CD4-positive, alpha-beta T cell treated with Interleukin-15 for 4 hours (primary cell): Measurements from ENCODE around the gene SWI5.
"Not testable (repeated sequence)": the region's sequence is repeated elsewhere in the genome, so short reads cannot be mapped to it uniquely, and the experiment has no call there.

Experiments used
- DNase-seq: peaks from one replicate; pipeline ENCODE4 v3.0.0-alpha.2; 2020; ENCODE audit warnings: low spot score

The SWI5 gene

GRCh38 chr9:128279088-128280073, 3.3 kb downstream of the SWI5 start:
- not testable (repeated sequence) for DNase-seq

- DNase-seq, result no peak
Observed at GRCh38 chr9:128280084-128280622, 4.1 kb downstream of the SWI5 start.

- no peak for DNase-seq
Observed at GRCh38 chr9:128282500-128282899, 6.4 kb downstream of the SWI5 start.

DNA sequence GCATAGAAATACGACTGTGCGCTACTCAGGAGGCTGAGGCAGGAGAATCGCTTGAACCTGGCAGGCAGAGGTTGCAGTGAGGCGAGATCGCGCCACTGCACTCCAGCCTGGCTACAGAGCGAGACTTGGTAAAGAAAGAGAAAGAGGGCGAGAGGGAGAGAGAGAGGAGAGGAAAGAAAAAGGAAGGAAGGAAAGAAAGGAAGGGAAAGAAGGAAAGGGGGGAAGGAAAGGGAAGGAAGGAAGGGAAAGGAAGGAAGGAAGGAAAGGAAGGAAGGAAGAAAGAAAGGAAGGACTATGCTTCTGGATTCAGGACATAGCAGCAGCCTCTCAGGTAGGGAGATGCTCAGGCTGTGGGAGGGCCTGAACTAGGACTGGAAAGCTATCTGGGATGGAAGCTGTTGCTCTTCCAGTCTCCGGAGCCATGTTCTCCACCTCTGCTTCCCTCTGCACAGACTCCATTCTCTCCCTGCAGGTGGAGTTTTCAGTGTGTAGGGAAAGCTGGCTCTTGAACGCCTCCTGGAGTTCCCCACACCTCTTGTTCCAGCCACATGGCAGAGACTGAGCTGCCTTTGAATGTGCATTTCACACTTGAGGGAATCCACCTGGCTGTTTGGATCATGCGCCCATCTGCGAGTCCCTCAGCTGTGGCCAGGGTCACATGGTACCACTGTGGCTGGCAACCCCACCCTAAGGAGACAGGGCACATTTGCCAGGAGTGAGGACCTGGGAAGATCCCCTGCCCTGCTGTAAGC, 9.1 kb downstream of the SWI5 start:
- DNase-seq, result no peak

DNA sequence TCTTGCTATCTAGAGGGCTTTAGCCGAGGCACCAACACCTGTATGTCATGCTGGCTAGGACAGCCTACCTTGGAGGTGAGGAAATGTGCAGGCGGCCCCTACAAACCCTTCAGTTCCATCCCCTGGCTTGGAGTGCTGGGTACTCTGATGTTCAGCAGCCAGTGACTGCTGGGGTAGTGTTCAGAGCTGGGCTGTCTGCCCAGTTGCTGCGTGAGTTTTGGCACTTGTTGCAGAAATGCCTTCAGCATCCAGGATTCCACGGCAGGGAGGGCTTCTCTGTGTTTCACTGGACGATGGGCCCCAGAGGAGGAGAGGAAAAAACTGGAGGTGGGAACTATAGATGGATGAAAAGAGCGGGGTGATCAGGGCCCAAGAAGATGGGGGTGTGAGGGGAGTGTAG, 10.4 kb downstream of the SWI5 start:
- no peak for DNase-seq

DNA sequence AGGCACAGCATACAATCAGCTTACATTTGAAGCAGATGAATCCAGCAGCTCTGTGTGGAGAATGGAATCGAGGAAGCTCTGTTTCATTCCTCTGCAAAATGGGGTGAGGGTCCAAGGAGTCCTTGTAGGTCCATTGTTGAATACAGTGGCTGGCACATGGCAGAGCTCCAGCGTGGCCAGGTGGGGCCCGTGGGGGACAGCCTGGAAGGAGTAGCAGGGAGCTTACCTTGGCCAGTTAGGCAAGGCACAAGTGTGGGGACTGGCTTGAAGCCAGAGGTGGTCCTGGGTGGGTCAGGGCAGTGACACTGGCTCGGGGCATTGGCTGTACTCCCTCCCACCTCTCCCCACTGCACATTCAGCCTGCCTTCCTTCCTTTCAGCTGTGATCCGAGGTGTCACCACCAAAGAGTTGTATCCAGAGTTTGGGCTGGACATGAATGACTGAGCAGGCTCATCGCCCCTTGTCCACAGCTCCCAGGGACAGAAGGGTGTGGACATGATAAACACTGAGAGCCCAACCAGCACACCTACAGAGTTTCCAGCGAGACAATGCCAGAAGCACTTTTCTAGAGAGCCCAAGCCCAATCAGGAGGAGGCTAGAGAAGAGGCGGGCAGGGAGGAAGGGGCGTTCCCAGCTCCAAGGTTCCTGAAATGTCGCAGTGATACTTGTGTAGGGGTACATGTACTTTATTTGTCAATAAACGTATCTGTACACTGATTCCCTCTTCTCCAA, 12.4 kb downstream of the SWI5 start:
- DNase-seq, result no peak

DNA sequence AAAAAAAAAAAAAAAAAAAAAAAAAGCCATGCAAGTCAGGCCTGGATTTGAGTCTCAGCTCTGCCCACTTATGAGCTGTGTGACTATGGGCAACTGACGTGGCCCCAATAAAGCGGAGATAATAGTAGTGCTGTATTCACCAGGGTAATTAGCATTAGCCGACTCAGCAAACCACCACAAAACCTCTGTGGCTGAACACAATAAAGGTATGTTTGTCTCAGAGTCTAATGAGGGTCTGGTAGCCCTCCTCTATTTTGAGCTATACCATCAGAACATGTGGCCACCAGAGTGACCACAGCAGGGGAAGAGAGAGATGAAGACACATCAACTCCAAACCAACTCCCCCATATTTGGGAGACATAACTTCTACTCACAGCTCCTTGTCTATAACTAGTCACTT, 15.9 kb downstream of the SWI5 start:
- no peak for DNase-seq

GRCh38 chr9:128293091-128293490, 17.0 kb downstream of the SWI5 start:
- no peak for DNase-seq

DNA sequence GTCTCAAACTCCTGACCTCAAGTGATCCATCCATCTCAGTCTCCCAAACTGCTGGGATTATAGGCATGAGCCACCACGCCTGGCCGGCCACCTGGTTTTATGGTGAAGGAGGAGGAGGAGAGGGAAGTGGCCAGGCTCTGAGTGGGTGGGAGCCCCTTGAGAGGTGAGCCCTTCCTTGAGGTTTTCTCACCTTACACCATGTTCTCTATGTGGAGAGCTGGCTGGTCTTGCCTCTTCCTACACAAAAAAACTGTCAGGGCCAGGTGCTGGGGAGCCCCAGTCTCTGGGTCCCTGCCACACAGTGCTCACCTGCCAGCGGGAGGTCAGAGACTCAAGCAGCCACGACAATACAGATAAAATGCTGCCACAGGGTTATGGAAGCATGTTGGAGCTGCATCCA, 18.1 kb downstream of the SWI5 start:
- DNase-seq, result no peak

DNA sequence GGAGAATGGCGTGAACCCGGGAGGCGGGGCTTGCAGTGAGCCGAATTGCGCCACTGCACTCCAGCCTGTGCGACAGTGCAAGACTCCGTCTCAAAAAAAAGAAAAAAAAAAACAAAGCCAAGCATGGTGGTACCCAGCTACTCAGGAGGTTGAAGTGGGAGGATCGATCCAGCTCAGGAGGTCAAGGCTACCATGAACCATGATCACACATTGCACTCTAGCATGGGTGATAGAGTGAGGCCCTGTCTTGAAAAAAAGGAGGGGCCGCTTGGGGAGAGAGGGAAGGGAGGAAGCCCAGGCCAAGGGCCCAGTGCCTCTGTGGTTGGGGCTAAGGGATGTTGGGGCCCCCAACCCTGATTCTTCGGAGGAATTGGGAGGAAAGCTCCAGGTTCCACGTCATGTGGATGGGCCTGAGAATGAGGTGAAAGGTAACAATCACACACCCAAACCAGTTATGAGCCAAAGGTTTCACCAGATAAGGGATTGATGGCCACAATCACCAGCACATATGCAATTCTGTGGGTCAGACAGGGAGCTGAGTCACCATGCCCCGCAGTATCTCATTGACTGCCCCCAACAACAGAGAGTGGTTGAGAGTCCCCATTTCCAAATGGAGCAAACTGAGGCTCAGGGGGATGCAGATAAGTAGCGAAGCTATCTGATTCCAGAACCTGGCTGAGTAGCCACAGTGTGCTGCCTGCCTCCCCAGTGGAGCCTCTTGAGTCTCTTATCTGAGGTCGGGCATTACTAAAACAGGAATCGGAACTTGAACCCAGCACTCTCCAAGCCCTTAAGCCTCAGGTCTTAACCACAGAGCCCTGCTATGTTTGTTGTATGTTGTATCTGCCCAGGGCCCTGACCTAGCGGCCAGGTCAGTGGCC, 20.5 kb downstream of the SWI5 start:
- no peak for DNase-seq

- DNase-seq, result no peak
Observed at GRCh38 chr9:128297221-128297773, 21.2 kb downstream of the SWI5 start.

GRCh38 chr9:128298535-128299482, 22.7 kb downstream of the SWI5 start:
- no peak for DNase-seq

DNA sequence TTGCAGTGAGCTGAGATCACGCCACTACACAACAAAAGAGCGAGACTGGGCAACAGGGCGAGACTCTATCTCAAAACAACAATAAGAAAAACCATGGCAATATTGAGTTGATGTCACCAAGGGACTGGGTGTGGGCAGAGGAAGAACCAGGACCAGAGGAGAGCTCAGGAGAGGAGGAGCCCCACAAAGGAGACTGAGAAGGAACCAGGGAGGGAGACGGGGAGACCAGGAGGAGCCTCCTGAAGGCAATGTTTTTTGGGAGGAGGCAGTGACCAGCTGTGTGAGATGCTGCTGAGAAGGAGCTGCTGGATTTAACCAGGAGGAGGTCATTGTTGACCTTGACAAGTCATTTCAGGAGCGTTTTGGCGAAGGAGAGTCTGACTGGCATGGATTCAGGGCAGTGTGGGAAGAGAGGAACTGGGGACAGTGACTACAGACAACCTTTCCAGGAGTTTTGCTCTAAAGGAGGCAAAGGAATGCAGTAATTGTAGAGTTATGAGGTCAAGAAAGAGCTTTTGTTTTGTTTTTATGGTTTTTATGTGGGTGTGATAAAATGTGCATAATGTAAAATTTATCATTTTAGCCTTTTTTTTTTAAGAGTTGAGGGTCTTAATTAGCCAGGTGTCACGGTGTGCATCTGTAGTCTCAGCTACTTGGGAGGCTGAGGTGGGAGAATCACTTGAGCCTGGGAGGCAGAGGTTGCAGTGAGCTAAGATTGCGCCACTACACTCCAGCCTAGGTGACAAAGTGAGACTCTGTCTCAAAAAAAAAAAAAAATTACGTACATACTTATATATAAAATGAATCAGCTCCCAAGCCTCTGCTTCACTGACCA, 28.3 kb downstream of the SWI5 start:
- DNase-seq, result no peak

- DNase-seq, result no peak
Observed at GRCh38 chr9:128304971-128305288, 28.9 kb downstream of the SWI5 start.

DNA sequence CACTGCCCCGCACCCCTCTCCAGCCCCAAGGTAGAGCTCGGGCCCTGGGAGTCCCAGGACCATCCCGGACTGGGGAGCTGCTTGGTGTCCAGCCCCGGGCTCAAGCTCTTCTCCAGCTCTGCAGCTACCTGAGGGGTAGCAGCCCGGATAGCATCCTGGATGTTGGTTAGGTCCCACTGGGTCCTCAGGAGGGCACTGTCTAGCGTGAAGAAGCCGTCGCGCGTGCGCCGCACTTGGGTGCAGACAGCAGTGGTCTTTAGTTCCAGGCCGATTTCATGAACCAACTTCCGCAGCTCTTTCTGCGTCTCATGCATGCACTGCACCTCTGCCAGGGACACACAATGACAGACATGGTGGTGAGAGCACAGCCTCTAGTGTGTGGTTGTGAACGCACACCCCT, 33.5 kb downstream of the SWI5 start:
- no peak for DNase-seq

DNA sequence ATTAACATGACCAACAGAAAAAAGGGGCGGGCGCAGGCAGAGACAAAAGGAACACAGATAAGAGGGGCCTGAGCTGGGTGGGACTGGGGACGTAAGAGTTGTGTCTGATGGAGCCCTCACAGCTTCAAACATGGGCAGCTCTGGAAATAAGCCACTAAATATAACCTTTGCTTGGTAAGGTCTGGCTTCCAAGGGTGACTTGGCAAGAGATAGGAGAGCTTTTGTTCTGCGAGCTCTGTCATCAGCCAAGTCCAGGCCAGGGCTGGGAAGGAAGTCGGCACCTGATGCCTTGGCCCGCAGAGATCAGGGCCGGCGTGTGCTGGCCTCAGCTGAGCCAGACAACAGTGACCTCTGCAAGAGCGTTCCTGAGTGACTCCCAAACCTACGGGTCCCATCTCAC, 34.4 kb downstream of the SWI5 start:
- DNase-seq, result no peak

DNA sequence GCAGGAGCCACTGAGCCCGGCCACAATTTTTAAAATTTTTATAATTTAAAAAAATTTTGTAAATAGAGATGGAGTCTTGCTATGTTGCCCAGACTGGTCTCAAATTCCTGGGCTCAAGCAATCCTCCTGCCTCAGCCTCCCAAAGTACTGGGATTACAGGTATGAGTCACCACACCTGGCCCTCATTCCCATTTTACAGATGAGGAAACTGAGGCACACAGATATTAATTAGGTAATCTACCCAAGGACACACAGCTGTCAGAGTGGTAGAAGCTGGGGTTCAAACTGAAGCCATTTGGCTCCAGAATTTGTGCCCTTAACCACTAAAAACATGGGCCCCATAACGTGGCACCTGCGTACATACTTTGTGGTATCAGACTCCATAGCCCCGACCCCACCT, 38.6 kb downstream of the SWI5 start:
- no peak for DNase-seq

DNA sequence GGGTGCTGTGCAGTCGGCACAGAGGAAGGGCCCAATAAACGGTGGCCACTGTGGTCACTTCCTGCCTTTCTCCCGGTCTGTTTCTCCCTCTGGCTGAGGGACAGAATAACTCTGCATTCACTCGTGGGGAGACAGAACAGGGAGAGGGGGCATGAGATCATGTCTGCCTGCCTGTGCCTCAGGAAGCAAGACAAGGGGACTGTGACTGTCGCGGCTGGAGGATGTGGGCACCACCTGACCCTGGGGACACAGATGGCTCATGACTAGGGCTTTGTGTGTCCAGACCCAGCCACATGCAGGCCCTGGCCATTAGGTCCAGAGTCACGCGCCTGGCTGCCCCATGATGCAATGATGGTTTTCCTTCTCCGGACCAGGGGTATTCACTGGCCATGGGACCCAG, 40.3 kb downstream of the SWI5 start:
- no peak for DNase-seq

DNA sequence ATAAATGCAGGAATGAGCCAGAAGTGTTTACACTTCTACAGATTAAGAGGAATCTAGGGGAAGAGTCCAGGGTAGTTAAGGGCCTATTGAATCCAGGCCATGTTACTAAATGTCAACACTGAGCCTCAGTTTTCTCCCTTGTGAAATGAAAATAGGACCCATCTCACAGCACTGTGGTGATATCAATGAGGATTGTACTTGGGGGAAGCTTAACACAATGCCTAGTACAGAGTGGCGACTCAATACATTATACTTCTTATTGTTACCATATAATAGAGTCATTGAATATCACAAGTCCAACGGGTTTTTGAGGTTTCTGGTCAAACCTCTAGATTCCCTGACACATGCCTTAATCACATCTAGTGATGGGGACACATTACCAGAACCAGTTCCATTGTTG, 41.6 kb downstream of the SWI5 start:
- DNase-seq, result no peak
